Fibroblast of skin of back (primary cell): ENCODE results near the gene FLG.
"Not testable (repeated sequence)": the region's sequence is repeated elsewhere in the genome, so short reads cannot be mapped to it uniquely, and the experiment has no call there.

Experiments used
- DNase-seq: peaks from one replicate; pipeline ENCODE4 v3.0.0-alpha.2; 2013

Gene FLG

DNA sequence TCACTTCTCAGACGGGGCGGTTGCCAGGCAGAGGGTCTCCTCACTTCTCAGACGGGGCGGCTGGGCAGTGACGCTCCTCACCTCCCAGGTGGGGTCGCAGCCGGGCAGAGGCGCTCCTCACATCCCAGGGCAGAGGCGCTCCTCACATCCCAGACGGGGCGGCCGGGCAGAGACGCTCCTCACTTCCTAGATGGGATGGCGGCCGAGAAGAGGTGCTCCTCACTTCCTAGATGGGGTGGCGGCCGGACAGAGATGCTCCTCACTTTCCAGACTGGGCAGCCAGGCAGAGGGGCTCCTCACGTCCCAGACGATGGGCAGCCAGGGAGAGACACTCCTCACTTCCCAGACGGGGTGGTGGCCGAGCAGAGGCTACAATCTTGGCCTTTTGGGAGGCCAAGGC lies 68.6 kb downstream of the FLG start:
- not testable (repeated sequence) for DNase-seq
